Endothelial cell of umbilical vein (primary cell): ENCODE measurements around the gene DNAJB8. TPM values are rescaled to one million over a fixed set of nuclear protein-coding genes. Genes with fewer than 3 reads are reported as not detected.

Source experiments
- BruUV-seq: library from RNA; stranded (reverse); fragments of 400-500 nt; replicated peaks from 2 replicates; lab custom pipeline; 2021; lab: Mats Ljungman, UMichigan
- CTCF ChIA-PET: fragments of 300-600, 350-600 bp; sonication (Branson Sonifier 250); formaldehyde crosslinking; loops from one replicate; lab custom pipeline; 2021; ENCODE audit warnings: antibody characterized with exemption, inconsistent platforms; lab: Charles Lee
- POLR2A ChIA-PET: fragments of 300-600, 350-600 bp; sonication (Branson Sonifier 250); formaldehyde crosslinking; loops from one replicate; lab custom pipeline; 2021; ENCODE audit warnings: antibody characterized with exemption, inconsistent platforms; lab: Charles Lee
- DNase-seq: peaks from one replicate; pipeline ENCODE4 v3.0.0-alpha.2; 2011; ENCODE audit warnings: low read depth, low spot score
- FAIRE-seq: peaks from 2 replicates; lab custom pipeline; 2011; peaks lifted over from hg19 to GRCh38; lab: Jason Lieb, UNC
- H2AFZ ChIP-seq: 2 replicates; pipeline ENCODE4 v1.6.0; 2012; ENCODE audit warnings: low read depth, low read length, control low read depth, inconsistent platforms
- H3K27ac ChIP-seq: 2 replicates; pipeline ENCODE4 v1.5.1; 2011; ENCODE audit warnings: low read depth, mild to moderate bottlenecking, control low read depth, low read length, moderate library complexity; ENCODE audit not compliant: insufficient read depth
- H3K27me3 ChIP-seq, 2 experiments: 2 replicates each; pipeline versions ENCODE4 v1.6.0 to v1.6.1; 2011; ENCODE audit warnings: low read length in 2 of 2, mixed read lengths in 1 of 2; ENCODE audit not compliant: control insufficient read depth in 2 of 2, insufficient read depth in 2 of 2
- H3K36me3 ChIP-seq, 2 experiments: 2 replicates in 1 of 2; 3 replicates in 1 of 2; pipeline ENCODE4 v1.5.1; 2011; ENCODE audit warnings: low read length in 2 of 2, mild to moderate bottlenecking in 1 of 2, moderate library complexity in 1 of 2; ENCODE audit not compliant: control insufficient read depth in 2 of 2, insufficient read depth in 2 of 2; ENCODE audit errors: extremely low read depth in 1 of 2
- H3K4me1 ChIP-seq: 3 replicates; pipeline ENCODE4 v1.5.1; 2011; ENCODE audit warnings: mild to moderate bottlenecking, low read length; ENCODE audit not compliant: control insufficient read depth, insufficient read depth; ENCODE audit errors: extremely low read depth
- H3K4me2 ChIP-seq: 2 replicates; pipeline ENCODE4 v1.6.1; 2011; ENCODE audit warnings: low read length, control low read depth, mixed read lengths; ENCODE audit not compliant: insufficient read depth
- H3K4me3 ChIP-seq, 3 experiments: fragments of 200-600 bp in 1 of 3; sonication (generic), shearing (Covaris generic) in 1 of 3; replicated peaks in 1 of 3; 2 replicates each; pipeline ENCODE4 v1.5.1; 2011 to 2016; ENCODE audit warnings: control low read depth in 3 of 3, low read length in 3 of 3, mild to moderate bottlenecking in 2 of 3, inconsistent platforms in 1 of 3, low read depth in 1 of 3, moderate library complexity in 1 of 3; ENCODE audit not compliant: insufficient read depth in 1 of 3
- H3K79me2 ChIP-seq: 2 replicates; pipeline ENCODE4 v1.6.0; 2012; ENCODE audit warnings: low read length, inconsistent platforms; ENCODE audit not compliant: control insufficient read depth, insufficient read depth
- H3K9ac ChIP-seq: replicated peaks from 2 replicates; pipeline ENCODE3; 2011; ENCODE audit warnings: low read length, control low read depth; ENCODE audit not compliant: insufficient read depth; ENCODE audit errors: extremely low read depth
- H3K9me1 ChIP-seq: replicated peaks from 3 replicates; pipeline ENCODE4 v1.6.0; 2011; ENCODE audit warnings: mild to moderate bottlenecking, low read length; ENCODE audit not compliant: control insufficient read depth, insufficient read depth; ENCODE audit errors: extremely low read depth
- H3K9me3 ChIP-seq: replicated peaks from 2 replicates; pipeline ENCODE4 v1.5.1; 2012; ENCODE audit warnings: low read length, inconsistent platforms; ENCODE audit not compliant: control insufficient read depth, insufficient read depth
- H4K20me1 ChIP-seq: replicated peaks from 2 replicates; pipeline ENCODE3; 2011; ENCODE audit warnings: mild to moderate bottlenecking, low read length; ENCODE audit not compliant: control insufficient read depth, insufficient read depth; ENCODE audit errors: extremely low read depth
- EZH2 ChIP-seq: IDR thresholded peaks from 2 replicates; pipeline ENCODE4 v1.6.1; 2012; ENCODE audit warnings: borderline replicate concordance, low read depth, mild to moderate bottlenecking, moderate library complexity, low read length, inconsistent platforms; ENCODE audit not compliant: severe bottlenecking
- FOS ChIP-seq: IDR thresholded peaks from 2 replicates; pipeline ENCODE4 v1.6.1; 2011; ENCODE audit warnings: mild to moderate bottlenecking, low read length, moderate library complexity, borderline replicate concordance; ENCODE audit not compliant: insufficient read depth
- GATA2 ChIP-seq: IDR thresholded peaks from 2 replicates; pipeline ENCODE4 v1.7.0; 2011; ENCODE audit warnings: low read depth, mild to moderate bottlenecking, moderate library complexity, mixed read lengths, low read length; ENCODE audit not compliant: insufficient read length, insufficient read depth
- JUN ChIP-seq: IDR thresholded peaks from 2 replicates; pipeline ENCODE4 v1.6.1; 2011; ENCODE audit warnings: borderline replicate concordance, low read depth; ENCODE audit not compliant: insufficient read length, insufficient read depth
- MYC ChIP-seq: IDR thresholded peaks from one replicate; pipeline ENCODE4 v1.6.1; 2011; ENCODE audit warnings: mild to moderate bottlenecking, low read depth, low read length
- POLR2A ChIP-seq: IDR thresholded peaks from 2 replicates; pipeline ENCODE4 v1.6.1; 2012; ENCODE audit warnings: low read depth, mild to moderate bottlenecking, control low read depth, low read length
- dilution Hi-C: fragments of 300-500 bp; cut with MboI; formaldehyde crosslinking; loops from one replicate; pipeline ENCODE4 v1.15.0; 2019; ENCODE audit warnings: low sequenced_read_pairs; ENCODE audit not compliant: extremely low pct_ligation_motif_present
- intact Hi-C: fragments of 100-400 bp; cut with micrococcal nuclease; formaldehyde crosslinking; loops from one replicate; pipeline ENCODE4 v1.10.0; 2022
- polyA plus RNA-seq, 4 experiments: library from polyadenylated mRNA; depleted of rRNA in 3 of 4; stranded (reverse) in 3 of 4; unstranded in 1 of 4; fragments of >200 nt; gene quantifications; 2 replicates each; pipeline versions ENCODE4 v1.2.1 to v1.2.3, GENCODE V29; 2011 to 2012; ENCODE audit warnings: missing spikeins in 1 of 4
- total RNA-seq: library from RNA; stranded (reverse); gene quantifications from 2 replicates; pipeline ENCODE4 v1.2.3, GENCODE V29; 2021
- TF ChIP-seq, protein P1 (sequence below): IDR thresholded peaks from 2 replicates; pipeline ENCODE4 v1.6.1; 2011; ENCODE audit not compliant: insufficient read depth, insufficient read length
- TF ChIP-seq, protein P2 (sequence below), 2 donors: IDR thresholded peaks; 1 replicate in 1 of 2; 2 replicates in 1 of 2; pipeline ENCODE4 v1.5.1; 2011; ENCODE audit warnings: low read length in 2 of 2, mild to moderate bottlenecking in 2 of 2, moderate library complexity in 2 of 2, control low read depth in 1 of 2, inconsistent platforms in 1 of 2, low read depth in 1 of 2; ENCODE audit not compliant: insufficient read depth in 1 of 2; ENCODE audit errors: extremely low read depth in 1 of 2

The DNAJB8 gene
- total and polyA plus RNA-seq, 2 donors (not counting 3 experiments of a cell fraction or from before 2014, with no cell fraction given), result not detected

DNA sequence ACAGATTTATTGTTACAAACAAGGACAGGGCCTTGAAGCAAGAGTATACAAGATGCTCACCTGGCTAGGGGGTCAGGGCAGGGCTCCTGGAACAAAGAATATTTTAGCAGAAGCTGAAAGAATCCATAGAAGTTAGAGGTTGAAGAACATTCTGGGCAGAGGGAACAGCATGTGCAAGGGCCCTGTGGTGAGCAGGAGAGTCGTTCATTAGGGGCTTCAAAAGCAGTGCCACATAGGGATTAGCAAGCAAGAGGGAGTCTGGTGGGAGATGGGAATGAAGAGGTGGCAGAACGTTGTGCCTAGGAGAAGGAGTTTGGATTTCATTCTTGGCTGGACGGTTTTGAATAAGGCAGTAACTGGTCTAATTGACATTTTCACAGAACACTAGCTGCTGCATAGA, 22.9 kb downstream of the DNAJB8 start:
- peaks cover 0 to 12% of the 10 kb centered on the region in 2 experiments for H3K27me3 ChIP-seq
- H4K20me1 ChIP-seq, result no peaks in the 10 kb centered on the region
- POLR2A ChIA-PET, result no interaction called here
- H3K9ac ChIP-seq, result no peak overlapping the region
- no peak overlapping the region for H2AFZ ChIP-seq
- H3K4me2 ChIP-seq, result no peak overlapping the region
- TF ChIP-seq GATA2, result no peak
- TF ChIP-seq FOS, result no peak
- TF ChIP-seq JUN, result no peak
- TF ChIP-seq, protein P1, sequence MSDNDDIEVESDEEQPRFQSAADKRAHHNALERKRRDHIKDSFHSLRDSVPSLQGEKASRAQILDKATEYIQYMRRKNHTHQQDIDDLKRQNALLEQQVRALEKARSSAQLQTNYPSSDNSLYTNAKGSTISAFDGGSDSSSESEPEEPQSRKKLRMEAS, result no peak
- no peak for TF ChIP-seq MYC
- TF ChIP-seq, protein P2, sequence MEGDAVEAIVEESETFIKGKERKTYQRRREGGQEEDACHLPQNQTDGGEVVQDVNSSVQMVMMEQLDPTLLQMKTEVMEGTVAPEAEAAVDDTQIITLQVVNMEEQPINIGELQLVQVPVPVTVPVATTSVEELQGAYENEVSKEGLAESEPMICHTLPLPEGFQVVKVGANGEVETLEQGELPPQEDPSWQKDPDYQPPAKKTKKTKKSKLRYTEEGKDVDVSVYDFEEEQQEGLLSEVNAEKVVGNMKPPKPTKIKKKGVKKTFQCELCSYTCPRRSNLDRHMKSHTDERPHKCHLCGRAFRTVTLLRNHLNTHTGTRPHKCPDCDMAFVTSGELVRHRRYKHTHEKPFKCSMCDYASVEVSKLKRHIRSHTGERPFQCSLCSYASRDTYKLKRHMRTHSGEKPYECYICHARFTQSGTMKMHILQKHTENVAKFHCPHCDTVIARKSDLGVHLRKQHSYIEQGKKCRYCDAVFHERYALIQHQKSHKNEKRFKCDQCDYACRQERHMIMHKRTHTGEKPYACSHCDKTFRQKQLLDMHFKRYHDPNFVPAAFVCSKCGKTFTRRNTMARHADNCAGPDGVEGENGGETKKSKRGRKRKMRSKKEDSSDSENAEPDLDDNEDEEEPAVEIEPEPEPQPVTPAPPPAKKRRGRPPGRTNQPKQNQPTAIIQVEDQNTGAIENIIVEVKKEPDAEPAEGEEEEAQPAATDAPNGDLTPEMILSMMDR (IDR thresholded peaks at IDR 0.05; ENCODE audit: extremely low read depth in 1 of 2, insufficient read depth in 1 of 2, low read depth in 1 of 2, low read length in 2 of 2), result no peak
- TF ChIP-seq POLR2A, result no peak
- TF ChIP-seq EZH2, result no peak
- H3K36me3 ChIP-seq, result no peaks in the 10 kb centered on the region
- dilution Hi-C loops, result loop anchor here (25.0 kb wide), 1 partner anchor 144 kb away; no protein-coding TSS in a partner anchor
- intact Hi-C loops, result no loop called here
- H3K9me1 ChIP-seq, result no peaks in the 10 kb centered on the region
- no peak overlapping the region for H3K4me3 ChIP-seq
- DNase-seq, result no peak
- H3K4me1 ChIP-seq, result peaks cover 4% of the 10 kb centered on the region
- BruUV-seq, result no TSS peak
- FAIRE-seq, result no peak
- no peaks in the 10 kb centered on the region for H3K9me3 ChIP-seq
- CTCF ChIA-PET, result no interaction called here
- no peaks in the 10 kb centered on the region for H3K79me2 ChIP-seq
- H3K27ac ChIP-seq, result no peak overlapping the region
